Mucosa of descending colon (tissue), 3 donors: ENCODE data around the gene PDE6B. TPM values are rescaled to one million over a fixed set of nuclear protein-coding genes. Genes with fewer than 3 reads are reported as not detected.
"Not testable (repeated sequence)": the region's sequence is repeated elsewhere in the genome, so short reads cannot be mapped to it uniquely, and the experiment has no call there.

Experiments used
- ATAC-seq: fragments of 200-7000 bp; cut with Tn5 transposase; one replicate; pipeline ENCODE4 v1.9.1; 2020; ENCODE audit warnings: mild to moderate bottlenecking, moderate library complexity
- DNase-seq, 3 donors: peaks; one replicate each; pipeline ENCODE4 v3.0.0-alpha.2; 2020
- H3K36me3 ChIP-seq: fragments of 200-600 bp; one replicate; pipeline ENCODE4 v1.8.0; 2021; ENCODE audit warnings: low read depth, mild to moderate bottlenecking
- H3K4me1 ChIP-seq: fragments of 200-600 bp; one replicate; pipeline ENCODE4 v1.8.0; 2021; ENCODE audit warnings: low read depth, mild to moderate bottlenecking
- H3K4me3 ChIP-seq: fragments of 200-600 bp; one replicate; pipeline ENCODE4 v1.8.0; 2021; ENCODE audit warnings: mild to moderate bottlenecking
- H3K9me3 ChIP-seq: fragments of 200-600 bp; one replicate; pipeline ENCODE4 v1.8.0; 2021; ENCODE audit warnings: mild to moderate bottlenecking
- CTCF ChIP-seq: fragments of 200-600 bp; IDR thresholded peaks from one replicate; pipeline ENCODE4 v1.8.0; 2022; ENCODE audit warnings: antibody characterized with exemption, mild to moderate bottlenecking
- intact Hi-C, 2 donors: fragments of 100-400 bp; cut with DNase I in 1 of 2; cut with micrococcal nuclease in 1 of 2; formaldehyde crosslinking; loops; one replicate each; pipeline versions ENCODE4 v1.11.0 to v1.11.1; 2022; cut with DNase I, micrococcal nuclease
- total RNA-seq, 3 donors: library from RNA; stranded (reverse); fragmentation: NEBNext Ultra II Directional in 2 of 3; extraction: Animal tissue kit (Norgen Biotek cat#: 25700) in 2 of 3; gene quantifications; one replicate each; pipeline versions ENCODE4 v1.2.1 to v1.2.4, GENCODE V29; 2021 to 2023
- donor health status: DM: no; HTN: no; CAD: no; lungs with moderate emphysema.
- donor health status: DM: no; HTN: no; CAD: no.
- donor health status: DM: no; HTN: yes; CAD: no.

Gene PDE6B
- total RNA-seq, 3 donors from 2014 or later = 1.0 to 2.9 (median 1.2) TPM

GRCh38 chr4:587671-588350 is 37.6 kb upstream of the PDE6B start:
- H3K36me3 ChIP-seq = no peaks in the 10 kb centered on the region
- H3K4me1 ChIP-seq = no peaks in the 10 kb centered on the region
- H3K4me3 ChIP-seq = no peak overlapping the region
- no peak for TF ChIP-seq CTCF
- no peak for DNase-seq
- intact Hi-C loops = no loop called here
- ATAC-seq = no peak
- peaks cover 5% of the 10 kb centered on the region for H3K9me3 ChIP-seq

- intact Hi-C loops = no loop called here
- peaks cover 5% of the 10 kb centered on the region for H3K9me3 ChIP-seq
- ATAC-seq (no peak), DNase-seq (no peak)
- no peak overlapping the region for H3K4me3 ChIP-seq
- TF ChIP-seq CTCF = no peak
- H3K36me3 ChIP-seq = no peaks in the 10 kb centered on the region
- no peaks in the 10 kb centered on the region for H3K4me1 ChIP-seq
Observed at GRCh38 chr4:588351-588849, 37.0 kb upstream of the PDE6B start.

- Histone ChIP-seq H3K9me3 (no peaks in the 10 kb centered on the region), H3K4me3 (no peak overlapping the region), H3K36me3 (no peaks in the 10 kb centered on the region), H3K4me1 (no peaks in the 10 kb centered on the region)
- no peak for TF ChIP-seq CTCF
- ATAC-seq (no peak), DNase-seq (no peak)
- intact Hi-C loops = no loop called here
Observed at GRCh38 chr4:589219-589963, 36.0 kb upstream of the PDE6B start.

- intact Hi-C loops = no loop called here
- no peak for TF ChIP-seq CTCF
- no peaks in the 10 kb centered on the region for H3K4me1 ChIP-seq
- H3K9me3 ChIP-seq = no peaks in the 10 kb centered on the region
- no peak for DNase-seq
- no peaks in the 10 kb centered on the region for H3K36me3 ChIP-seq
- no peak for ATAC-seq
- H3K4me3 ChIP-seq = no peak overlapping the region
Observed at GRCh38 chr4:590313-590841, 35.0 kb upstream of the PDE6B start.

- H3K4me1 ChIP-seq, ATAC-seq, H3K36me3 ChIP-seq, intact Hi-C loops, H3K4me3 ChIP-seq, H3K9me3 ChIP-seq, DNase-seq: not testable (repeated sequence)
Observed at GRCh38 chr4:592178-592577, 33.2 kb upstream of the PDE6B start.
